ENCODE data around the gene CCDC92. TPM values are rescaled to one million over a fixed set of nuclear protein-coding genes. Genes with fewer than 3 reads are reported as not detected.

Gene CCDC92
- total and polyA plus RNA-seq, 10 of the 15 experiments (the other 5 are each of a cell fraction or from before 2014, with no cell fraction given): 0.53 to 11.8 (median 4.2) TPM

GRCh38 chr12:123886258-123886657 lies 86.4 kb downstream of the CCDC92 start:
- no peak for DNase-seq (ENCODE audit: low read depth, low spot score)
- 80% methylated on average over 13 of the region's 13 CpGs for WGBS (ENCODE audit: insufficient coverage, insufficient replicate concordance, low lambda C conversion rate, missing lambda C conversion rate)
- Histone ChIP-seq H3K9ac (ENCODE audit: control insufficient read depth, insufficient read depth, low read length) (no peak overlapping the region), H3K4me2 (ENCODE audit: control insufficient read depth, insufficient read depth) (no peak overlapping the region), H3K36me3 (ENCODE audit: control insufficient read depth in 2 of 2, insufficient read depth in 2 of 2, low read length in 1 of 2) (no peaks in the 10 kb centered on the region), H4K20me1 (ENCODE audit: control insufficient read depth, insufficient read depth) (no peaks in the 10 kb centered on the region), H3K27ac (ENCODE audit: control insufficient read depth, insufficient read depth) (no peak overlapping the region), H2AFZ (ENCODE audit: control insufficient read depth, low read depth, low read length) (no peak overlapping the region), H3K9me3 (replicated peaks; ENCODE audit: control insufficient read depth, insufficient read depth, low read length) (no peaks in the 10 kb centered on the region), H3K27me3 (replicated peaks in 1 of 2; ENCODE audit: control insufficient read depth in 2 of 2, insufficient read depth in 2 of 2, low read length in 1 of 2) (no peaks in the 10 kb centered on the region), H3K4me3 (no peak overlapping the region), H3K79me2 (ENCODE audit: control insufficient read depth, insufficient read depth, low read length) (no peaks in the 10 kb centered on the region), H3K4me1 (ENCODE audit: control insufficient read depth, insufficient read depth, low read length) (no peaks in the 10 kb centered on the region)
- no peak for ATAC-seq
- ChIA-PET RAD21 (ENCODE audit: unreplicated experiment) (no interaction called here), SMC1A (ENCODE audit: uncharacterized antibody, unreplicated experiment) (no interaction called here), CTCF (interaction anchor here (0.9 kb wide), 1 partner anchor 44 kb away, joined by 3 read pairs; no protein-coding TSS in a partner anchor), POLR2A (no interaction called here)
- FAIRE-seq: no peak
- in situ Hi-C loops (cut with MboI) (no loop called here), intact Hi-C loops (cut with micrococcal nuclease; ENCODE audit: unreplicated experiment) (no loop called here)
- TF ChIP-seq PKNOX1 (IDR thresholded peaks at IDR 0.05) (no peak), MEF2A (IDR thresholded peaks at IDR 0.05; ENCODE audit: insufficient read depth, low read depth, low read length) (no peak), NRF1 (conservative IDR thresholded peaks at IDR 0.05; ENCODE audit: low read depth, low read length) (no peak), ETV6 (conservative IDR thresholded peaks at IDR 0.05 in 1 of 2, IDR thresholded peaks at IDR 0.05 in 1 of 2; ENCODE audit: borderline replicate concordance in 1 of 2, low read depth in 1 of 2) (no peak), MEF2B (IDR thresholded peaks at IDR 0.05; ENCODE audit: partially characterized antibody, poor library complexity, severe bottlenecking) (no peak), BCL3 (IDR thresholded peaks at IDR 0.05; ENCODE audit: borderline replicate concordance, insufficient read depth, low read depth, low read length, poor library complexity, severe bottlenecking) (no peak), SREBF1 (IDR thresholded peaks at IDR 0.05; ENCODE audit: low read length) (no peak), MYB (IDR thresholded peaks at IDR 0.05; ENCODE audit: borderline replicate concordance, low read depth, low read length) (no peak), ATF3 (IDR thresholded peaks at IDR 0.05; ENCODE audit: borderline replicate concordance, extremely low read depth, low read depth, low read length) (no peak), IKZF1 (conservative IDR thresholded peaks at IDR 0.05) (no peak)
- BruUV-seq (replicated peaks): no TSS peak

Small RNAs within 50 kb of the gene (small RNA-seq; reads per million reads assigned to genes)
- not detected for gene AC068790.4
- not detected for gene AC068790.6

Other genes starting within 250 kb of the CCDC92 start
- 0.05 and 0.06 TPM in 2 replicates for gene DNAH10, start 210.5 kb downstream of the CCDC92 start, total RNA-seq (2014; rRNA removed)
- 0.04 and 0.09 TPM in 2 replicates for gene DNAH10, start 210.5 kb downstream of the CCDC92 start, total RNA-seq (2014; rRNA removed; fragmentation: Illumina TruSeq; extraction: Trizol)
- 0.18 and 0.53 TPM in 2 replicates for gene DNAH10, start 210.5 kb downstream of the CCDC92 start, total RNA-seq (2021)
- 0.01 and 0.06 TPM in 2 replicates for gene DNAH10, start 210.5 kb downstream of the CCDC92 start, polyA plus RNA-seq (2011; rRNA removed)
- gene DNAH10, start 210.5 kb downstream of the CCDC92 start, polyA plus RNA-seq (2014; fragmentation: Illumina TruSeq; extraction: Trizol): 0.03 and 0.06 TPM in 2 replicates
- under 1 TPM; 0.04 to 0.05 TPM for gene DNAH10, start 210.5 kb downstream of the CCDC92 start, polyA plus RNA-seq (2014; fragmentation: Nextera tagmentation; extraction: Ambion mirVana)
- gene DNAH10, start 210.5 kb downstream of the CCDC92 start, polyA plus RNA-seq (2014; rRNA removed): 0.05 and 0.10 TPM in 2 replicates
- gene DNAH10, start 210.5 kb downstream of the CCDC92 start, polyA plus RNA-seq (2016; fragmentation: Nextera tagmentation; extraction: Ambion mirVana): under 1 TPM; 0.05 to 0.32 TPM
- 22.4 and 26.6 TPM in 2 replicates for gene ZNF664, start 384 bp upstream of the CCDC92 start, total RNA-seq (2014; rRNA removed)
- gene ZNF664, start 384 bp upstream of the CCDC92 start, total RNA-seq (2014; rRNA removed; fragmentation: Illumina TruSeq; extraction: Trizol): 45.1 and 47.8 TPM in 2 replicates
- 51.0 and 59.3 TPM in 2 replicates for gene ZNF664, start 384 bp upstream of the CCDC92 start, total RNA-seq (2021)
- gene ZNF664, start 384 bp upstream of the CCDC92 start, polyA plus RNA-seq (2011; rRNA removed): 53.2 and 67.8 TPM in 2 replicates
- 65.6 and 70.4 TPM in 2 replicates for gene ZNF664, start 384 bp upstream of the CCDC92 start, polyA plus RNA-seq (2014; fragmentation: Illumina TruSeq; extraction: Trizol)
- 1 to 10 TPM; 1.8 to 8.5 TPM for gene ZNF664, start 384 bp upstream of the CCDC92 start, polyA plus RNA-seq (2014; fragmentation: Nextera tagmentation; extraction: Ambion mirVana)
- gene ZNF664, start 384 bp upstream of the CCDC92 start, polyA plus RNA-seq (2014; rRNA removed): 30.0 and 39.2 TPM in 2 replicates
- gene ZNF664, start 384 bp upstream of the CCDC92 start, polyA plus RNA-seq (2016; fragmentation: Nextera tagmentation; extraction: Ambion mirVana): 10 to 100 TPM; 18.3 to 21.6 TPM

Data from GM12878 (cell line).